Measurements from ENCODE around the gene POM121L2. TPM values are rescaled to one million over a fixed set of nuclear protein-coding genes. Genes with fewer than 3 reads are reported as not detected.

Gene POM121L2
- total and polyA plus RNA-seq, 2 of the 13 experiments (the other 11 are each of a cell fraction or from before 2014, with no cell fraction given), result not detected

- peak; percentile 57; the same call in 1 of the 2 replicates for TF ChIP-seq ATF2 (CRISPR knock-in tag; IDR thresholded peaks at IDR 0.05)
- peak; percentile 67; the same call in 1 of the 2 replicates for TF ChIP-seq NKX3-1 (CRISPR knock-in tag; IDR thresholded peaks at IDR 0.05)
- no peak for TF ChIP-seq SATB2 (CRISPR knock-in tag; IDR thresholded peaks at IDR 0.05)
- no peak; the same call in 1 of the 2 replicates for TF ChIP-seq PPARG (CRISPR knock-in tag; conservative IDR thresholded peaks at IDR 0.05)
- TF ChIP-seq MLXIP (CRISPR knock-in tag; IDR thresholded peaks at IDR 0.05; ENCODE audit: borderline replicate concordance), result no peak
- no peak for TF ChIP-seq HHEX (CRISPR knock-in tag; IDR thresholded peaks at IDR 0.05)
- TF ChIP-seq PREB (CRISPR knock-in tag; IDR thresholded peaks at IDR 0.05), result no peak
- TF ChIP-seq ZNF878 (CRISPR knock-in tag; IDR thresholded peaks at IDR 0.05), result peak; percentile 94
- TF ChIP-seq HMG20A (CRISPR knock-in tag; IDR thresholded peaks at IDR 0.05; ENCODE audit: borderline replicate concordance), result no peak
- no peak for TF ChIP-seq ZNF34 (CRISPR knock-in tag; IDR thresholded peaks at IDR 0.05; ENCODE audit: borderline replicate concordance)
- TF ChIP-seq ZNF432 (CRISPR knock-in tag; IDR thresholded peaks at IDR 0.05; ENCODE audit: borderline replicate concordance), result no peak
- peak; percentile 83; the same call in 1 of the 2 replicates for TF ChIP-seq SP140L (CRISPR knock-in tag; IDR thresholded peaks at IDR 0.05; ENCODE audit: borderline replicate concordance)
- TF ChIP-seq JUN (CRISPR knock-in tag; IDR thresholded peaks at IDR 0.05), result no peak
- TF ChIP-seq ZNF510 (CRISPR knock-in tag; IDR thresholded peaks at IDR 0.05; ENCODE audit: low read depth), result no peak
- 0 out of 2 replicates have a peak, but pooled peaks have one; percentile 56 for TF ChIP-seq KLF11 (CRISPR knock-in tag; IDR thresholded peaks at IDR 0.05)
- no peak for TF ChIP-seq RBM22 (optimal IDR thresholded peaks at IDR 0.05; ENCODE audit: low read length)
- peak; percentile 74 for TF ChIP-seq CBX1 (IDR thresholded peaks at IDR 0.05; ENCODE audit: low read depth)
- TF ChIP-seq ZNF143 (CRISPR knock-in tag; IDR thresholded peaks at IDR 0.05), result no peak
- TF ChIP-seq ATF7 (IDR thresholded peaks at IDR 0.05), result no peak
- no peak; the same call in 1 of the 2 replicates for TF ChIP-seq ATF7 (CRISPR knock-in tag; IDR thresholded peaks at IDR 0.05)
- TF ChIP-seq FOXK1 (CRISPR knock-in tag; IDR thresholded peaks at IDR 0.05; ENCODE audit: borderline replicate concordance, low read depth), result no peak; the same call in 1 of the 2 replicates
- no peak for TF ChIP-seq KLF15 (CRISPR knock-in tag; IDR thresholded peaks at IDR 0.05; ENCODE audit: borderline replicate concordance)
- TF ChIP-seq GABPB1 (CRISPR knock-in tag; IDR thresholded peaks at IDR 0.05), result peak; percentile 71
- no peak for TF ChIP-seq ZNF367 (CRISPR knock-in tag; IDR thresholded peaks at IDR 0.05; ENCODE audit: borderline replicate concordance)
- TF ChIP-seq ATAD3A (CRISPR knock-in tag; IDR thresholded peaks at IDR 0.05), result no peak
- TF ChIP-seq KAT8 (CRISPR knock-in tag; IDR thresholded peaks at IDR 0.05), result peak; percentile 70; the same call in 1 of the 2 replicates
Observed at GRCh38 chr6:27332692-27333641, 20.9 kb upstream of the POM121L2 start (continued).

All from HepG2 (cell line).